Left renal pelvis (tissue), 4 donors: Measurements from ENCODE around the gene MGLL. TPM values are rescaled to one million over a fixed set of nuclear protein-coding genes. Genes with fewer than 3 reads are reported as not detected.

Experiments
- DNase-seq, 4 donors: peaks; one replicate each; pipeline ENCODE4 v3.0.0-alpha.2; 2013; ENCODE audit warnings: low read depth in 4 of 4, low spot score in 3 of 4
- polyA plus RNA-seq, 4 donors: library from polyadenylated mRNA; unstranded; fragments of 120-200 nt; gene quantifications; one replicate each; pipeline ENCODE4 v1.2.1, GENCODE V29; 2013; ENCODE audit not compliant: insufficient read length in 4 of 4

MGLL gene
- polyA plus RNA-seq, 4 donors = 12.3 to 27.3 (median 24.2) TPM

- no peak for DNase-seq
These were observed 13.9 kb upstream of the MGLL start for GRCh38 chr3:127835993-127836882.

- DNase-seq = no peak
These were observed 12.5 kb upstream of the MGLL start for GRCh38 chr3:127834771-127835170.

GRCh38 chr3:127833281-127834032 is 11.1 kb upstream of the MGLL start:
- DNase-seq = no peak

GRCh38 chr3:127831723-127832172 is 9.4 kb upstream of the MGLL start:
- DNase-seq = no peak

- DNase-seq = no peak
These were observed 7.2 kb upstream of the MGLL start for GRCh38 chr3:127829537-127829936.

GRCh38 chr3:127827808-127828207 is 5.5 kb upstream of the MGLL start:
- DNase-seq = no peak

- no peak for DNase-seq
These were observed 3.4 kb upstream of the MGLL start for GRCh38 chr3:127825756-127826155.

GRCh38 chr3:127824151-127824825 is 2.0 kb upstream of the MGLL start:
- DNase-seq = no peak

GRCh38 chr3:127823426-127823857 is 1.1 kb upstream of the MGLL start:
- no peak for DNase-seq

- DNase-seq = no peak
These were observed 539 bp upstream of the MGLL start for GRCh38 chr3:127822682-127823425.

- no peak for DNase-seq
These were observed 921 bp downstream of the MGLL start for GRCh38 chr3:127821394-127821793.

- DNase-seq = no peak
These were observed 1.4 kb downstream of the MGLL start for GRCh38 chr3:127820826-127821313.

GRCh38 chr3:127820221-127820825 is 2.0 kb downstream of the MGLL start:
- DNase-seq = no peak

GRCh38 chr3:127819656-127820055 is 2.7 kb downstream of the MGLL start:
- DNase-seq = no peak

- no peak for DNase-seq
These were observed 3.2 kb downstream of the MGLL start for GRCh38 chr3:127819086-127819485.

GRCh38 chr3:127817406-127817841 is 4.9 kb downstream of the MGLL start:
- DNase-seq = no peak

- no peak for DNase-seq
These were observed 5.4 kb downstream of the MGLL start for GRCh38 chr3:127816783-127817405.

- DNase-seq = no peak
These were observed 6.4 kb downstream of the MGLL start for GRCh38 chr3:127815641-127816605.
